Stimulated activated CD8-positive, alpha-beta memory T cell treated with anti-CD3 and anti-CD28 coated beads, Interleukin-12 subunit alpha, Interleukin-12 subunit beta, amount 100 ng/mL, for 4 hours (primary cell): Measurements from ENCODE around the gene PDLIM5.
"Not testable (repeated sequence)": the region's sequence is repeated elsewhere in the genome, so short reads cannot be mapped to it uniquely, and the experiment has no call there.

Experiments
- DNase-seq: peaks from one replicate; pipeline ENCODE4 v3.0.0-alpha.2; 2020; ENCODE audit warnings: low read depth

The PDLIM5 gene

GRCh38 chr4:94603170-94603747, 151.5 kb downstream of the PDLIM5 start:
- no peak for DNase-seq

DNA sequence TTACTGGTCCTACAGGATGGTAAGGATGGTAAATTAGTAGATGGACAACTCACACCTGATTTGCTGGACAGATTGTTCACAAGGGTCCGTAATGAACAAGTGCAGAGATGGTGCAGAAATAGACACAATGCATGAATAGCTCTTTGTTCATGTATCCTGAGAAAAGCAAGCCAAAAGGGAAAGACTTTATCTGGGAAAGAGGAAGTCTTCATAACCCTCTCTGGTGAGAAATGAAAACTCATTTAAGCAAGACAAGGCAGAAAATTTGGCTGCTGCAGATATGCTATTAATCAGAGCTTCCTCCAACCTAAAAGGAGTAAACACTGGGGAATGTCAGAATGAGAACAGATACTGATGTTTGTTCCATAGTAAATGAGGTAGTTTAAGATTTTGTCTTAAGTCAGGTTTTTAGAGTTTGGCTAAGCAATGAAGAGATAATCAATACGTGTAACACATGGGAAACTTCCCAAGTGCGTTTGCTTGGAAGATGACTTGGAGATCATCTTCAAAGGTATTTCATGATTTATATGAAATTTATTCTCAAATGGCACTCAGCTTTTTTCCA, 153.6 kb downstream of the PDLIM5 start:
- DNase-seq, result no peak

DNA sequence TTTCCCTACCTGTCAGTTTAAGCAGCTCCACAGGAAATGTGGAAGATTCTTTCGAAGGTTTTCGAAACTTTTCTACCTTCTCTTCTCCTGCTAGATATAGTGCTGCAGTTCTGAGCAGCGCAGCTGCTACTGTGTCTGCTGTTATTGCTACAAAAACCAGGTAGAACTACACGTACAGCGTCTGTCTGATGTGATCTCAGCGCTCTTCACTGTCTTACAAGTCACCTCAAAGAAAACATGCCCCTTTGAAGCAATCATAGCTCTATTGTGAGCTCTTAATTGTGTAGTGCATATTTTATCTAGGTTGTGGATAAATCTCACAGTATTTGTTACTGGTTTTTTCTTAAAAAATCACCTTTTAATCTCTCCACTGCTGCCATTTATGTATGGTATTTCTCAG, 158.4 kb downstream of the PDLIM5 start:
- no peak for DNase-seq

DNA sequence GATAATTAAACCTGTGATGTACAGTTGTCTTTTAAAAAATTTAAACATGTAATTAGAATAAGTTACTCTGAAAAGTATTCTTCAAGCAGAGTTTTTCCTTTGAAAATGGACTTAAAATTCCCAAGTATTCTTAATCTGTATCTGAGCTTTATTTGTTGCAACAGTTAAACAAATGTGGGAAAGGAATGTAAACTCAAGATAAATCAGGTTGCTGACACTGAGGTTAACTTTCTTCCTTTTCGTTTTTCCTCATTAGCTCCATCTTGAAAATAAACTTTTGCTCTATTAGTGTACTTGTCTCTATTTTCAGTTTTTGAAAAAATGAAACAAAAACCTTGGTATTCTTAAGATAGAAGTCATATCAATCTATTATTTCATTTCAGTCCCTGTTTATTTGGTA, 161.5 kb downstream of the PDLIM5 start:
- no peak for DNase-seq

GRCh38 chr4:94615451-94615850, 163.7 kb downstream of the PDLIM5 start:
- no peak for DNase-seq

GRCh38 chr4:94621491-94622080, 169.8 kb downstream of the PDLIM5 start:
- no peak for DNase-seq

DNA sequence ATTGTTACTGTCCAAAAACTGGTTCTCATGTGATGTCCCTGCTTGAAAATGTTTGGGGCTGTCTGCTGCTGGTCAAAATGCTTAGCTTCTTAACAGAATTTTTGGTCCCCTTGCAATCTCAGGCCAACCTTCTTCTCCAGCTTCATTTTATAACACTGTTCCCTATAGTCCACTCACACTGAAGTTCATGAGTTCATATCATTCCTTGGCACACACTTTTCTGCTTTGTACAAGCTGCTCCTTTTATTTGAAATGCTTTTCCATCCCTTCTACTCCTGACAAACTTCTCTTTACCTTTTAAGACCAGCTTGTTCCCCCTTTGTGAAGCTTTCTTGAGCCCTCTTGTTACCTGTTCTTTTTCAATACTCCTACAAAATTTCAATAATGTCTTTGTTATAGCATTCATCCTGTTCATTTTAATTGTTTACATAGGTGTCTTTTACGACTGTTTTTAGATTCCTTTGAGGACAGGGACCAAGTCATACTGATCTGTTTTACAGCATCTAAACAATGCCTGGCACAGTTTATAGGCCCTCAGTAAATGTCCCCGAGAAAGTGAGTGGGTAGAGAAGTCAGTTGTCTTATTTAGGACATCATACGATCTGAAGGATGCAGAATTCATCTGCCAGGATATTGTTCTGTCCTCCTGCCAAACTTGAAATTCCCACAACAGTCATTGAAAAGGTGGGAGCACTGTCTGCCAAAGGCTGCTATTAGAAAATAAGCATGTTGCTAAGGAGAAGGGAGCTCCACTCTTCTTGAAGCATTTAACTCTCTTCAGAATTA, 171.6 kb downstream of the PDLIM5 start:
- no peak for DNase-seq

DNA sequence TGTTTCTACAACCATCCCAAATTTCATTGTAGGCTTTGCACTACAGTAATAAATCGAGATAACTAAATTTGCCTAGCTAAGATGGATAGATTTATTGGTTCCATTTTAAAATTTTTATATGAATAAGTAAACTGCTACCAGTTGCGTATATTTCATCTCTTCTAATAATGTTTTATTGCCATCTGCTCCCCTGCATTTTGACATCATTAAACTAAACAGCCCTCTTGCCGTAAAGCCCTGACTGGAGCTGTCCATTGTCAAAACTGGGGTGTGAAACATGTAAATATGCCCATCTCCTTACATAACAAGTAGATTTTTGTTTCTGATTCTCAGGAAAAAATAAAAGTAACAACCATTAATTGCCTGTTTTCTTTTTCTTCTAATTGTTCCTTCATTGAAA, 175.2 kb downstream of the PDLIM5 start:
- no peak for DNase-seq

- DNase-seq, result not testable (repeated sequence)
Measured at GRCh38 chr4:94629058-94629457, 177.3 kb downstream of the PDLIM5 start.

DNA sequence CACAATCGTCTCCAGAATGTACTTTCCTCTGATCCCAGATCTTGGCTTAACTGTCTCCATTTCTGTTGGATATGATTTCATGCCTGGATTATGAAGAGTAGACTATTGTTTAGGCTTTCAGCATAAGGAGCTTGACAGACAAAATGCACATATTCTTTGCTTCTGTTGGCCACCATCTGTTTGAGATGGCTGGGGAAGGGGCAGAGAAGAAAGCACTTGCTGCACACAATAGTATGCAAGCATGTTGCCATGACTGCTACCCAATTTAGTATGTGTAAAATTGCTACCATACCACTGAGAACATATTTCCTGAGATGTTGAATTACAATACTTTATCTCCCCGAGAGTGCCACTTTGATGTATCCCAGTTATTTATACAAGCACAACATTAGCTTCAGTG, 178.1 kb downstream of the PDLIM5 start:
- no peak for DNase-seq

DNA sequence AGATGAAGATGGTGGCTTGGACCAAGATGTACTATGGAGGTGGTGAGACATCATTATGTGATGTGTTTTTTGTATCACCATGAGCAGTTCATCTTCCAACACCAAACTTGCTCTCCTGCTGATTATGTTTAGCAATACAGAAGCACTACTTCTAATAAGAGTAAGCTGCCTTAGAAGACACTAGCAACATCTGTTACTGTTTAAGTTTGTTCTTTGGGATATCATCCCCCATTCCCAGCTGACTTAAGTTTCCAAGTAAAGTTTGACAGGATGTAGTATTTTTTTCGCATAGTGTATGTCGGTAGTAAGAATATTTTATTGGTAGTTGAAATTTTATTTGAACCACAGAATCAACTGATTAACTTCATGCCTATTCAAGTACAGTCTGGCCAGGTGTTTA, 182.5 kb downstream of the PDLIM5 start:
- no peak for DNase-seq

GRCh38 chr4:94635177-94635576, 183.4 kb downstream of the PDLIM5 start:
- no peak for DNase-seq

DNA sequence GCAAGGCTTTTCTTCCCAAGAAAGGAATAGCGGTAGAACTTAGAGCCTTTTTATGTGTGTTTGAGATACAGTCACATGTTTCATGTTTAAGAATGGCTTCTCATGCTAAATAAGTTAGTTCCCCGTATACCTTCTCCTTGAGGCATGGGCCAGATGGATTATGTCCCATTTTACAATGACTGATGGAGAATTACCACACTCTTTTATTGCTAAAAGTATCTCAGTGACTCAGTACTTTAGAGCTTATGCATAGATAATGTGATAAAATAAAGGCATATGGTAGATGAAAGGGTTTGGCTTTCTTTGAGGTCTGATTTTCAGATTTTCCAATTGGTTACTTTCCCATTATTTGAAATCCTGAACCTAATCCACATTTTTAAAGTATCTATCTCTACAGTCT, 184.3 kb downstream of the PDLIM5 start:
- DNase-seq, result no peak

- no peak for DNase-seq
Measured at GRCh38 chr4:94639298-94639697, 187.6 kb downstream of the PDLIM5 start.

GRCh38 chr4:94640151-94640550, 188.4 kb downstream of the PDLIM5 start:
- DNase-seq, result no peak

DNA sequence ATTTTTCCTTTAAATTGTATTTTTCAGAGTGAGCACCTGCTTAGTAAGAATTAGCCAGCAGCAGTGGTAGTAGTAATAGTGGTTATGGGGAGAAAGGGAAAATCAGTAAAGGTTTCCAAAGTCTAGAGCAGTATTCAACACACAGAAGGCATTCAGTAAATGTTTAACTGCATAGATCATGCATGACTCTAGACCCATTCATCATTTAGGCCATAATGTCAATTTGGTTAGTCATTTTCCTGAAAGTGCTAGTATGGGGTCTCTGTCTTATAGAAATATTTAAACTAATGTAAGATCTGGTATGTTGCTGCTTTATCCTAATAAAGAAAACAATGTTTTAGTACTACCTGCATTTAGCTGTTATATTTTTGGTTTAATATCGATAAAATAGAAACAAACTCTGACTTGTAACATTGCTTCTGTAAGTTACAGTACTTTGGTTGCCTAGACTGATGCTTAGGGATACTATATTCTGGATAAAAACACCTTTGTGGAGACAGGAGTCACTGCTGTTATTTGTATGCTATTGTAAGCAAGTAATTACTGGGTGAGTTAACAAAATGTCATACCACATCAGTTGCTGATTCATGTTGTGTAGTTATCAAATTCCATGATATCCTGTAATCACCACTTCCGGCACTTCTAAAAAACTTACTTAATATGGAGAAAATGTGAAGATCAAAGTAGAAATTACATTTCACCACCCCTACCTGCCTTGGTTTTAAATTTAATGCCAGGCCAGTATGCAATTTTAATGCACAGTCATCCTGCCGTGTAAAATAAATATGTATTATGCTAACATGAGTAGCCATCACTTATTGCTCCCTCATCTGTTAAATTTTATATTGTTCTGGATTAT, 190.2 kb downstream of the PDLIM5 start:
- DNase-seq, result no peak

DNA sequence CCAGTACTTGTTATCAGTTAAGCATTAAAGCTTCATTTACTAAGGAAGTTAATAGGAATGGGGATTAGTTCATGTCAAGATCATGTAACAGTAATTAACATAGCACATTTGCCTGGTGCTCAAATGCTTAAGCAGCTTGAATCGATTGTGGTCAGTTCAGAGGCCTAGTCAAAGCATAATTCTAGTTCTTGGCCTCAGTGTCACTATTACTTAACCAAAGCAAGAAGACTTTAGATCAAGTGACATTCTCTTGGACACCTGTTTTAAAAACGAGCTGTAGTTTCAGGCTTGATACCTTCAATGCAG, 190.8 kb downstream of the PDLIM5 start:
- DNase-seq, result no peak

GRCh38 chr4:94648699-94649098, 197.0 kb downstream of the PDLIM5 start:
- DNase-seq, result no peak

DNA sequence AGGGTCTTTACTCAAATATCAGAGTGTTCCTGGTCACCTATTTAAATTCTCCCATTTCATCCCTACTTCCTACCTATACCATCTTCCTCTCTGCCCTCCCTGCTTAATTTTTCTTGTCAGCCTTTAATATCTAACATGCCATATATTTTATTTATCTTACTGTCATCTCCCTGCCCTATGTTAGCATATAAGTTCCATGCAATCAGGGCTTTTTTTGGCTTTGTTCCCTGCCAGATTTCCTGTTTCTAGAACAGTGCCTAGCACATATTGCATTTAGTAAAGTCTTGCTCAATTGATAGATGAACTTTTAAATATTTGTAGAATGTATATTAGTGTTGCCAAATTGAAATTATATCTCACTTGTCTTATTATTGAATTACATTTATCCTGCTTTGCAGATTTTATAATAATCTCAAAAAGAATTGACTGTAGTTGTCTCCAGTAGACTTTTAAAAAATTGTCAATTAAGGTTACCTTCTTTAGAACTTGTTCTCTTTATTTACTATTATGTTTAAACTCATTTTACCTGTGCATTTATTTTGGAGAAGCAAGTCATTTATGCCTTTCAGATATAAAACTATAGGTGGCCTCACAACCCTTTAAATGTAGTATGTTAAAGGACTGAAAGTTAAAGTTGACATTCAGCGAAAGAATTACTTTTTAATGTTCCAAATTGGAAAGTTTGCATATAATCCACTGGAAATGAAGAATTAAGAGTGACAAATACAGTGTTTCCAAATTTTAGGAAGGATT, 197.8 kb downstream of the PDLIM5 start:
- no peak for DNase-seq

DNA sequence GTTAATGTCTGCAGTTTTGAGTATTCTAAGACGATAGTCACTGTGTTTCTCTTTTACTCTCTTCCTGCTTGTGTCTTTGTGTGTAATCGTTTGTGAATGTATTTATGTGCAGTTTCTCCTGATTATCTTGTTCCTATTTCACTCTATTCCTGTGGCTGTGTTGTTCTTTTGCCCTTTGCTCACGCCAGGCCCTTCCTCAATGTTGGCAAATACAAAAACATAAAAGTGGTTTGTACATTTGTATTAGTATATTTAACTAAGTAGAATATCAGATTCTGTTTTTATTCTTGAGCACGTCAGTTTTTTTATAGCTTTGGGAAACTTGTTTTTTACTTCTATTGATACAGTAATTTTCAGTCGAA, 198.4 kb downstream of the PDLIM5 start:
- no peak for DNase-seq

GRCh38 chr4:94650690-94651089, 198.9 kb downstream of the PDLIM5 start:
- DNase-seq, result no peak

GRCh38 chr4:94653095-94653649, 201.4 kb downstream of the PDLIM5 start:
- no peak for DNase-seq
